K562 (cell line): Measurements from ENCODE around the gene TINAGL1.

Source experiments
- GABPA ChIP-seq: fragments of 200-800 bp; sonication (Bioruptor generic); conservative IDR thresholded peaks from 2 replicates; pipeline ENCODE4 v1.6.1; 2016; ENCODE audit warnings: low read depth, missing genetic modification characterization, missing compliant biosample characterization
- HNRNPK ChIP-seq: fragments of 200-400 bp; formaldehyde crosslinking; IDR thresholded peaks from one replicate; pipeline ENCODE4 v1.6.1; 2018; ENCODE audit warnings: mild to moderate bottlenecking, low read depth, low read length; ENCODE audit not compliant: poor library complexity, severe bottlenecking
- REST ChIP-seq, 2 experiments: fragments of 450-650 bp; formaldehyde crosslinking in 1 of 2; IDR thresholded peaks; 2 replicates each; pipeline versions ENCODE4 v1.4.0 to v1.6.1; 2014 to 2020; ENCODE audit warnings: mild to moderate bottlenecking in 2 of 2, borderline replicate concordance in 1 of 2, low read depth in 1 of 2
- SIN3A ChIP-seq, 2 experiments: fragments of 150-350 bp in 1 of 2; IDR thresholded peaks; 2 replicates each; pipeline ENCODE4 v1.6.1; 2011 to 2016; ENCODE audit warnings: borderline replicate concordance in 2 of 2, low read depth in 2 of 2, low read length in 2 of 2, mild to moderate bottlenecking in 2 of 2, moderate library complexity in 2 of 2; ENCODE audit not compliant: control insufficient read depth in 1 of 2

DNA sequence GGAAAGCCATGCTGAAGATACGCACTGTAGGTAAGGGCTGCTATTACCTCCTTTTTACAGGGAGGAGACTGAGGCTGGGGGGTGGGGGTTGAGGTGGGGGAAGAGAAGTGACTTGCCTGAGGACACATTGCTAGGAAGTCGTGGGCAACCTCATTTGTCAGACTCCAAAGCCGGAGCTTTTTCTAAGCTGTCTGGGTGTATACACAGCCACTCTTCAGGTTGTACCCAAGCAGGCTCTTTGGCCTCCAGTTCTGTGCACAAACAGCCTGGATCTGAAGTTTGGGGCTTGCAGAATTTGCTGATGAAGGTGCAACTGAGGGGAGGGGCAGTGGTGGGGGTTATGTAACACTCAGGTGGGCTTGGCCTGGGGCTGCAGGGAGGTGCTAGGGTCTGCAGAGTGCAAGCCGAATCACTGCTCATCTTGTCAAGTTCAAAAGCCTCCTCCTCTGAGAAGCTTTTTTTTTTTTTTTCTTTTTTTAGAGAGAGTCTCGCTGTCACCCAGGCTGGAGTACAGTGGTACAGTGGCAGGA, 16.9 kb downstream of the TINAGL1 start:
- no peak for TF ChIP-seq SIN3A (IDR thresholded peaks at IDR 0.05; ENCODE audit: borderline replicate concordance in 2 of 2, control insufficient read depth in 1 of 2, low read depth in 2 of 2, low read length in 2 of 2)
- TF ChIP-seq GABPA (tag), result no peak
- TF ChIP-seq HNRNPK, result no peak
- no peak for TF ChIP-seq REST (IDR thresholded peaks at IDR 0.05; ENCODE audit: borderline replicate concordance)
- no peak for TF ChIP-seq REST (CRISPR knock-in tag; IDR thresholded peaks at IDR 0.05; ENCODE audit: low read depth)
